Osteoblast (primary cell): ENCODE results near the gene NADK. TPM values are rescaled to one million over a fixed set of nuclear protein-coding genes. Genes with fewer than 3 reads are reported as not detected.
A peak's percentile ranks its signal among the peaks of the same experiment; 100 is the strongest.

Experiments
- DNase-seq: peaks from one replicate; pipeline ENCODE4 v3.0.0; 2011; ENCODE audit warnings: low spot score, mixed read lengths; ENCODE audit not compliant: insufficient read length; ENCODE audit errors: missing footprints
- H2AFZ ChIP-seq: 2 replicates; pipeline ENCODE4 v1.6.0; 2011; ENCODE audit warnings: mild to moderate bottlenecking, low read length
- H3K27ac ChIP-seq: 2 replicates; pipeline ENCODE4 v1.5.1; 2011; ENCODE audit warnings: mild to moderate bottlenecking, low read depth, low read length, moderate library complexity
- H3K27me3 ChIP-seq: 2 replicates; pipeline ENCODE4 v1.6.0; 2012; ENCODE audit warnings: mild to moderate bottlenecking, control low read depth, inconsistent platforms, low read length, moderate library complexity; ENCODE audit not compliant: insufficient read depth
- H3K36me3 ChIP-seq: 2 replicates; pipeline ENCODE4 v1.5.1; 2011; ENCODE audit warnings: mild to moderate bottlenecking, low read length, control low read depth, moderate library complexity; ENCODE audit not compliant: insufficient read depth
- H3K4me1 ChIP-seq: 2 replicates; pipeline ENCODE4 v1.5.1; 2011; ENCODE audit warnings: mild to moderate bottlenecking, low read length, control low read depth, moderate library complexity; ENCODE audit not compliant: insufficient read depth
- H3K4me2 ChIP-seq: 2 replicates; pipeline ENCODE4 v1.6.0; 2011; ENCODE audit warnings: mild to moderate bottlenecking, low read length; ENCODE audit not compliant: insufficient read depth
- H3K4me3 ChIP-seq: fragments of 200-600 bp; sonication (generic); 3 replicates; pipeline ENCODE4 v1.5.1; 2012; ENCODE audit warnings: mild to moderate bottlenecking, low read length, inconsistent platforms; ENCODE audit not compliant: insufficient read depth
- H3K79me2 ChIP-seq: 2 replicates; pipeline ENCODE4 v1.6.0; 2012; ENCODE audit warnings: mild to moderate bottlenecking, low read length, control low read depth, inconsistent platforms; ENCODE audit not compliant: insufficient read depth
- H3K9me3 ChIP-seq: 2 replicates; pipeline ENCODE4 v1.5.1; 2011; ENCODE audit warnings: low read depth, low read length, control low read depth
- H4K20me1 ChIP-seq: 2 replicates; pipeline ENCODE4 v1.6.0; 2012; ENCODE audit warnings: mild to moderate bottlenecking, low read length, control low read depth; ENCODE audit not compliant: insufficient read depth
- CTCF ChIP-seq: IDR thresholded peaks from 2 replicates; pipeline ENCODE4 v1.5.1; 2011; ENCODE audit warnings: mild to moderate bottlenecking, low read depth, low read length, moderate library complexity; ENCODE audit errors: extremely low read depth
- total RNA-seq: library from RNA; depleted of rRNA; stranded (reverse); fragments of >200 nt; gene quantifications from 2 replicates; pipeline ENCODE4 v1.2.3, GENCODE V29; 2012

NADK gene
- total RNA-seq, 1 donor = 45.6 TPM

- H2AFZ ChIP-seq = no peak overlapping the region
- no peak for DNase-seq
- no peak overlapping the region for H3K27ac ChIP-seq
- H3K36me3 ChIP-seq = peaks cover 65% of the 10 kb centered on the region
- peaks cover 81% of the 10 kb centered on the region for H3K79me2 ChIP-seq
- peaks cover 5% of the 10 kb centered on the region for H3K4me1 ChIP-seq
- no peaks in the 10 kb centered on the region for H3K9me3 ChIP-seq
- H3K4me3 ChIP-seq = no peak overlapping the region
- no peak for TF ChIP-seq CTCF
- peaks cover 29% of the 10 kb centered on the region for H4K20me1 ChIP-seq
- no peaks in the 10 kb centered on the region for H3K27me3 ChIP-seq
- H3K4me2 ChIP-seq = no peak overlapping the region
Measured at GRCh38 chr1:1802871-1803270, 24.6 kb upstream of the NADK start.

GRCh38 chr1:1799716-1800115 is 21.4 kb upstream of the NADK start:
- peaks cover 74% of the 10 kb centered on the region for H3K36me3 ChIP-seq
- no peak for TF ChIP-seq CTCF
- H3K27me3 ChIP-seq = no peaks in the 10 kb centered on the region
- no peak overlapping the region for H2AFZ ChIP-seq
- no peak overlapping the region for H3K4me3 ChIP-seq
- no peak for DNase-seq
- H3K27ac ChIP-seq = no peak overlapping the region
- H3K4me2 ChIP-seq = no peak overlapping the region
- H3K79me2 ChIP-seq = peaks cover 88% of the 10 kb centered on the region
- H3K4me1 ChIP-seq = no peaks in the 10 kb centered on the region
- peaks cover 40% of the 10 kb centered on the region for H4K20me1 ChIP-seq
- no peaks in the 10 kb centered on the region for H3K9me3 ChIP-seq

GRCh38 chr1:1797731-1798341 is 19.6 kb upstream of the NADK start:
- no peak for TF ChIP-seq CTCF
- H3K9me3 ChIP-seq = no peaks in the 10 kb centered on the region

GRCh38 chr1:1796466-1796865 is 18.2 kb upstream of the NADK start:
- H3K9me3 ChIP-seq = no peaks in the 10 kb centered on the region
- peaks cover 90% of the 10 kb centered on the region for H3K79me2 ChIP-seq
- H3K36me3 ChIP-seq = peaks cover 77% of the 10 kb centered on the region
- H2AFZ ChIP-seq = no peak overlapping the region
- H3K4me2 ChIP-seq = no peak overlapping the region
- no peak overlapping the region for H3K4me3 ChIP-seq
- H3K27ac ChIP-seq = no peak overlapping the region
- no peaks in the 10 kb centered on the region for H3K27me3 ChIP-seq
- DNase-seq = peak; percentile 73
- peak; percentile 25 for TF ChIP-seq CTCF
- H4K20me1 ChIP-seq = peaks cover 62% of the 10 kb centered on the region
- no peaks in the 10 kb centered on the region for H3K4me1 ChIP-seq

More at GRCh38 chr1:1797731-1798341, 19.6 kb upstream of the NADK start:
- H3K4me3 ChIP-seq = no peak overlapping the region
- peak; percentile 45 for DNase-seq
- H3K4me2 ChIP-seq = no peak overlapping the region
- peaks cover 93% of the 10 kb centered on the region for H3K79me2 ChIP-seq
- H3K4me1 ChIP-seq = no peaks in the 10 kb centered on the region
- no peak overlapping the region for H3K27ac ChIP-seq
- H3K36me3 ChIP-seq = peaks cover 76% of the 10 kb centered on the region
- H4K20me1 ChIP-seq = peaks cover 56% of the 10 kb centered on the region
- H2AFZ ChIP-seq = no peak overlapping the region
- H3K27me3 ChIP-seq = no peaks in the 10 kb centered on the region
